HepG2 (cell line): ENCODE data around the gene UNC5C. TPM values are rescaled to one million over a fixed set of nuclear protein-coding genes. Genes with fewer than 3 reads are reported as not detected.

ENCODE experiments used
- ATAC-seq: fragments of 200-7000 bp; cut with Tn5 transposase; 3 replicates; pipeline ENCODE4 v1.9.1; 2020; ENCODE audit warnings: mild to moderate bottlenecking, moderate library complexity
- BruUV-seq: library from RNA; stranded (reverse); fragments of 400-500 nt; replicated peaks from 2 replicates; lab custom pipeline; 2021; lab: Mats Ljungman, UMichigan
- CTCF ChIA-PET: fragments of 300-600 bp; formaldehyde crosslinking; extraction: SDS; loops from one replicate; lab custom pipeline; 2021; ENCODE audit warnings: low total read pairs, inconsistent platforms, low intra/inter-chr PET ratio; lab: Yijun Ruan, JAX
- POLR2A ChIA-PET: fragments of 350-600 bp; sonication (Branson Sonifier 250); formaldehyde crosslinking; loops from one replicate; lab custom pipeline; 2020; ENCODE audit warnings: antibody characterized with exemption, inconsistent platforms; lab: Yijun Ruan, JAX
- DNase-seq: peaks from one replicate; pipeline ENCODE4 v3.0.0-alpha.2; 2015; ENCODE audit warnings: low spot score
- FAIRE-seq: peaks from 3 replicates; lab custom pipeline; 2011; peaks lifted over from hg19 to GRCh38; lab: Jason Lieb, UNC
- H2AFZ ChIP-seq: one replicate; pipeline ENCODE4 v1.6.1; 2011; ENCODE audit warnings: low read length, inconsistent platforms
- H3K27ac ChIP-seq: fragments of 300-600 bp; 3 replicates; pipeline ENCODE4 v1.8.0; 2011; ENCODE audit warnings: mixed run types, mild to moderate bottlenecking, mixed read lengths, low read length, inconsistent platforms; ENCODE audit not compliant: insufficient read depth; ENCODE audit errors: extremely low read length
- H3K27me3 ChIP-seq, 2 experiments: fragments of 200-600 bp in 1 of 2; 2 replicates in 1 of 2; 3 replicates in 1 of 2; pipeline versions ENCODE4 v1.6.0 to v1.8.0; 2011; ENCODE audit warnings: low read length in 2 of 2, mild to moderate bottlenecking in 2 of 2, moderate library complexity in 2 of 2, inconsistent platforms in 1 of 2; ENCODE audit not compliant: insufficient read depth in 2 of 2, control insufficient read depth in 1 of 2
- H3K36me3 ChIP-seq, 2 experiments: fragments of 200-600 bp in 1 of 2; replicated peaks in 1 of 2; 2 replicates in 1 of 2; 3 replicates in 1 of 2; pipeline versions ENCODE4 v1.5.1 to v1.8.0; 2011; ENCODE audit warnings: low read length in 2 of 2, inconsistent platforms in 1 of 2; ENCODE audit not compliant: insufficient read depth in 2 of 2, control insufficient read depth in 1 of 2
- H3K4me1 ChIP-seq: 2 replicates; pipeline ENCODE4 v1.5.1; 2012; ENCODE audit warnings: low read length, inconsistent platforms; ENCODE audit not compliant: insufficient read depth
- H3K4me2 ChIP-seq: 2 replicates; pipeline ENCODE4 v1.6.0; 2011; ENCODE audit warnings: low read depth, low read length, inconsistent platforms
- H3K4me3 ChIP-seq, 3 experiments: fragments of 200-600 bp in 1 of 3; sonication (generic), shearing (Covaris generic) in 1 of 3; replicated peaks in 1 of 3; 2 replicates each; pipeline ENCODE4 v1.5.1; 2011 to 2016; ENCODE audit warnings: low read length in 3 of 3, inconsistent platforms in 2 of 3, low read depth in 2 of 3, mild to moderate bottlenecking in 2 of 3, control low read depth in 1 of 3, mixed read lengths in 1 of 3; ENCODE audit not compliant: insufficient read depth in 1 of 3
- H3K79me2 ChIP-seq: one replicate; pipeline ENCODE4 v1.6.1; 2011; ENCODE audit warnings: low read length, inconsistent platforms; ENCODE audit not compliant: insufficient read depth
- H3K9ac ChIP-seq: 2 replicates; pipeline ENCODE4 v1.6.0; 2011; ENCODE audit warnings: mild to moderate bottlenecking, low read depth, low read length, inconsistent platforms; ENCODE audit not compliant: insufficient read depth
- H3K9me3 ChIP-seq: 2 replicates; pipeline ENCODE4 v1.5.1; 2012; ENCODE audit warnings: mild to moderate bottlenecking, low read length
- H4K20me1 ChIP-seq: 2 replicates; pipeline ENCODE4 v1.6.0; 2011; ENCODE audit warnings: inconsistent platforms, mild to moderate bottlenecking, low read length, moderate library complexity; ENCODE audit not compliant: insufficient read depth
- HNRNPK ChIP-seq: fragments of 200-400 bp; formaldehyde crosslinking; IDR thresholded peaks from 2 replicates; pipeline ENCODE4 v1.6.1; 2018; ENCODE audit warnings: low read length, low read depth, moderate library complexity, mild to moderate bottlenecking; ENCODE audit not compliant: poor library complexity, severe bottlenecking
- MED1 ChIP-seq: sonication (generic); formaldehyde crosslinking; IDR thresholded peaks from 2 replicates; pipeline ENCODE4 v1.4.0; 2020; ENCODE audit warnings: missing genetic modification reagents
- MYPOP ChIP-seq: sonication (generic); formaldehyde crosslinking; IDR thresholded peaks from 2 replicates; pipeline ENCODE4 v1.8.1; 2023; ENCODE audit warnings: mild to moderate bottlenecking, moderate library complexity, missing genetic modification reagents
- PBX3 ChIP-seq: sonication (generic); formaldehyde crosslinking; IDR thresholded peaks from 2 replicates; pipeline ENCODE4 v1.8.1; 2023; ENCODE audit warnings: missing genetic modification reagents, inconsistent platforms, borderline replicate concordance
- SMAD9 ChIP-seq: sonication (generic); formaldehyde crosslinking; IDR thresholded peaks from 2 replicates; pipeline ENCODE4 v1.5.1; 2020; ENCODE audit warnings: mild to moderate bottlenecking, missing genetic modification reagents
- ZFYVE20 ChIP-seq: sonication (generic); formaldehyde crosslinking; IDR thresholded peaks from 2 replicates; pipeline ENCODE4 v1.8.0; 2023; ENCODE audit warnings: low read depth, mild to moderate bottlenecking, moderate library complexity, missing genetic modification reagents, borderline replicate concordance
- ZNF331 ChIP-seq: sonication (generic); formaldehyde crosslinking; IDR thresholded peaks from 2 replicates; pipeline ENCODE4 v1.4.0; 2020; ENCODE audit warnings: missing genetic modification reagents
- ZNF33B ChIP-seq: sonication (generic); formaldehyde crosslinking; IDR thresholded peaks from 2 replicates; pipeline ENCODE4 v1.5.1; 2020; ENCODE audit warnings: mild to moderate bottlenecking, missing genetic modification reagents
- ZNF468 ChIP-seq: sonication (generic); formaldehyde crosslinking; IDR thresholded peaks from 2 replicates; pipeline ENCODE4 v1.8.0; 2022; ENCODE audit warnings: mild to moderate bottlenecking, moderate library complexity, missing genetic modification reagents
- ZNF605 ChIP-seq: sonication (generic); formaldehyde crosslinking; IDR thresholded peaks from 2 replicates; pipeline ENCODE4 v1.8.0; 2022; ENCODE audit warnings: mild to moderate bottlenecking, missing genetic modification reagents
- ZSCAN31 ChIP-seq: sonication (generic); formaldehyde crosslinking; IDR thresholded peaks from 2 replicates; pipeline ENCODE4 v1.5.0; 2020; ENCODE audit warnings: low read depth, mild to moderate bottlenecking, missing genetic modification reagents
- WGBS: methylation state at CpG from one replicate; pipeline ENCODE4 v1.1.6; 2017; ENCODE audit warnings: low lambda C conversion rate; 5-methylcytosine and 5-hydroxymethylcytosine counted together
- in situ Hi-C: cut with HindIII; loops from 2 replicates; pipeline ENCODE4 v1.10.0; 2017; ENCODE audit warnings: low pct_unique_long_range_greater_than_20kb; ENCODE audit not compliant: extremely low pct_ligation_motif_present
- intact Hi-C: fragments of 100-400 bp; cut with micrococcal nuclease; formaldehyde crosslinking; loops from one replicate; pipeline ENCODE4 v1.10.0; 2022; ENCODE audit not compliant: unreplicated experiment
- polyA plus RNA-seq, 8 experiments: library from polyadenylated mRNA; depleted of rRNA in 3 of 8; stranded (reverse) in 7 of 8; unstranded in 1 of 8; fragments of >200 nt; fragmentation: Illumina TruSeq in 4 of 8; extraction: Trizol in 4 of 8; gene quantifications; 2 replicates each; pipeline versions ENCODE4 v1.2.1 to v1.2.3, GENCODE V29; 2011 to 2016; ENCODE audit warnings: low read depth in 4 of 8, missing spikeins in 1 of 8, mixed read lengths in 1 of 8; ENCODE audit not compliant: insufficient read depth in 1 of 8
- total RNA-seq, 5 experiments: library from RNA; depleted of rRNA; stranded (reverse); fragments of >200 nt; fragmentation: Illumina TruSeq; extraction: Trizol; gene quantifications; 2 replicates each; pipeline ENCODE4 v1.2.3, GENCODE V29; 2016; ENCODE audit warnings: low read depth in 1 of 5

Gene UNC5C
- total and polyA plus RNA-seq, 2 of the 13 experiments (the other 11 are each of a cell fraction or from before 2014, with no cell fraction given) = not detected

- no TSS peak for BruUV-seq
- intact Hi-C loops = no loop called here
- H2AFZ ChIP-seq = no peak overlapping the region
- ATAC-seq = no peak
- no peaks in the 10 kb centered on the region for H3K4me1 ChIP-seq
- no peak overlapping the region for H3K4me3 ChIP-seq
- H3K9ac ChIP-seq = no peak overlapping the region
- POLR2A ChIA-PET = no interaction called here
- no peak overlapping the region for H3K27ac ChIP-seq
- no peak for DNase-seq
- no peak for FAIRE-seq
- no peaks in the 10 kb centered on the region for H3K27me3 ChIP-seq
- CTCF ChIA-PET = no interaction called here
- H3K36me3 ChIP-seq = no peaks in the 10 kb centered on the region
- H4K20me1 ChIP-seq = no peaks in the 10 kb centered on the region
- no peak overlapping the region for H3K4me2 ChIP-seq
- in situ Hi-C loops = no loop called here
- H3K79me2 ChIP-seq = no peaks in the 10 kb centered on the region
- WGBS = 4% methylated on average over 5 of the region's 5 CpGs
- H3K9me3 ChIP-seq = no peaks in the 10 kb centered on the region
- TF ChIP-seq MYPOP = no peak
- no peak for TF ChIP-seq ZFYVE20 (CRISPR knock-in tag)
- TF ChIP-seq ZNF33B (CRISPR knock-in tag) = no peak
- no peak for TF ChIP-seq ZSCAN31 (CRISPR knock-in tag)
- no peak for TF ChIP-seq ZNF331 (CRISPR knock-in tag)
- no peak for TF ChIP-seq PBX3 (CRISPR knock-in tag)
- no peak for TF ChIP-seq SMAD9 (CRISPR knock-in tag)
- no peak for TF ChIP-seq ZNF605 (CRISPR knock-in tag)
- TF ChIP-seq MED1 = no peak
- TF ChIP-seq ZNF468 (CRISPR knock-in tag) = no peak
- no peak for TF ChIP-seq HNRNPK
- TF ChIP-seq, all 625 proteins: peak for 0
Observed at GRCh38 chr4:95585016-95585695, 36.4 kb upstream of the UNC5C start.
